ENCODE data around the gene MAEL. TPM values are rescaled to one million over a fixed set of nuclear protein-coding genes. Genes with fewer than 3 reads are reported as not detected.

Gene MAEL
- total RNA-seq, 2 experiments from 2014 or later: 0.40 to 0.45 TPM

GRCh38 chr1:167051907-167052306, 62.8 kb downstream of the MAEL start:
- no peak overlapping the region for H3K27ac Mint-ChIP-seq
- H3K36me3 Mint-ChIP-seq (ENCODE audit: low read depth): no peaks in the 10 kb centered on the region
- H3K27me3 Mint-ChIP-seq: peaks cover 5% of the 10 kb centered on the region
- H3K9me3 Mint-ChIP-seq: no peaks in the 10 kb centered on the region
- POLR2A ChIA-PET: no interaction called here
- peaks cover 2% of the 10 kb centered on the region for H3K4me1 Mint-ChIP-seq
- no peak for DNase-seq
- no peak overlapping the region for H3K4me3 Mint-ChIP-seq
- CTCF ChIA-PET: interaction anchor here (0.7 to 17.9 kb wide), 3 partner anchors 9 to 168 kb away, joined by 3 to 722 read pairs (median 5); no protein-coding TSS in a partner anchor

DNA sequence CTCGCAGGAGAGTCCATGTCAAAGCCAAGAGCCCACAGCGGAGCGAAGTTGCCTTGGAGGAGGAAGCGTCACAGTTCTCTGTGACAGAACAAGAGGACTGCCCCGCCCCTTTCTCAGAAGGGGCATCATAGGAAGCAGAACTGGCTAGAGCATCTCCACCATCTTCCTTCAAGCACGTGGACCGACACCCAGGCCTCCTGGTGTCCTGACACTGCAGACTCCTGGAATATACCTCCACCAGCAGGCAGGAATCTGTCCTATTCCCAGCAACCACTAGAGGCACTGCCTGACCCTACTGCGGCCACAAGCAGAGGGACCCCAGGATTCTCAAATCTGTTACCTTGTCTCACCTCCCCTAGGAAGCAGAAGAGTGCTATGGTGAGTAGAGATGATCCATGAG, 63.3 kb downstream of the MAEL start:
- POLR2A ChIA-PET: no interaction called here
- no peak overlapping the region for H3K4me3 Mint-ChIP-seq
- peaks cover 2% of the 10 kb centered on the region for H3K4me1 Mint-ChIP-seq
- H3K27ac Mint-ChIP-seq: no peak overlapping the region
- peaks cover 4% of the 10 kb centered on the region for H3K27me3 Mint-ChIP-seq
- H3K9me3 Mint-ChIP-seq: no peaks in the 10 kb centered on the region
- CTCF ChIA-PET: interaction anchor here (17.9 kb wide), 1 partner anchor 142 kb away, joined by 722 read pairs; no protein-coding TSS in a partner anchor
- no peak for DNase-seq
- H3K36me3 Mint-ChIP-seq (ENCODE audit: low read depth): no peaks in the 10 kb centered on the region

DNA sequence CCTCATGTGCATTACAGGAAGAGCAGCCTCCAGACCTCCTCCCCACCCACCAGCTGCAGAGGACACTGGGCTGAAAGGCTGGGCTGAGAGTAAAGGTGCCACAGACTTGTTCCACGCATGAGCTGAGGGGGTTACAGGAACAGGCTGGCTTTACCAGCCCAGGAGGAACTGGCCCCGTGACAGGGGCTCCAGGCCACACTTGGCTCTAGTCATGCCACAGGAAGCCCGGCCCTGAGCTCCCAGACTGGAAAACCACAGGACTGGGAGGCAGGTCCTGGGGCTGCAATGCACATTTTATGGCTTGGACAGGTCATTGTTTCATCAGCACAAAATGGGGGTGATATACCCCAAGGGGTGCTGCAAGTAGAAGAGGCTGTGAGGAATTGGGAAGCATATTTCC, 65.5 kb downstream of the MAEL start:
- ChIA-PET POLR2A (interaction anchor here (0.6 to 0.9 kb wide), 2 partner anchors 11 to 165 kb away, joined by 3 to 4 read pairs; no protein-coding TSS in a partner anchor), CTCF (interaction anchor here (17.9 kb wide), 1 partner anchor 145 kb away, joined by 722 read pairs; no protein-coding TSS in a partner anchor)
- no peak for DNase-seq
- Mint-ChIP-seq H3K36me3 (ENCODE audit: low read depth) (no peaks in the 10 kb centered on the region), H3K27ac (no peak overlapping the region), H3K4me3 (no peak overlapping the region), H3K27me3 (no peaks in the 10 kb centered on the region), H3K4me1 (peaks cover 12% of the 10 kb centered on the region), H3K9me3 (no peaks in the 10 kb centered on the region)

GRCh38 chr1:167054946-167055630, 66.0 kb downstream of the MAEL start:
- no peak overlapping the region for H3K4me3 Mint-ChIP-seq
- H3K36me3 Mint-ChIP-seq (ENCODE audit: low read depth): no peaks in the 10 kb centered on the region
- ChIA-PET CTCF (interaction anchor here (0.9 to 17.9 kb wide), 2 partner anchors 145 to 171 kb away, joined by 3 to 722 read pairs; no protein-coding TSS in a partner anchor), POLR2A (interaction anchor here (0.6 kb wide), 1 partner anchor 165 kb away, joined by 3 read pairs; no protein-coding TSS in a partner anchor)
- no peak for DNase-seq
- no peaks in the 10 kb centered on the region for H3K27me3 Mint-ChIP-seq
- H3K9me3 Mint-ChIP-seq: no peaks in the 10 kb centered on the region
- H3K27ac Mint-ChIP-seq: no peak overlapping the region
- H3K4me1 Mint-ChIP-seq: peaks cover 14% of the 10 kb centered on the region

DNA sequence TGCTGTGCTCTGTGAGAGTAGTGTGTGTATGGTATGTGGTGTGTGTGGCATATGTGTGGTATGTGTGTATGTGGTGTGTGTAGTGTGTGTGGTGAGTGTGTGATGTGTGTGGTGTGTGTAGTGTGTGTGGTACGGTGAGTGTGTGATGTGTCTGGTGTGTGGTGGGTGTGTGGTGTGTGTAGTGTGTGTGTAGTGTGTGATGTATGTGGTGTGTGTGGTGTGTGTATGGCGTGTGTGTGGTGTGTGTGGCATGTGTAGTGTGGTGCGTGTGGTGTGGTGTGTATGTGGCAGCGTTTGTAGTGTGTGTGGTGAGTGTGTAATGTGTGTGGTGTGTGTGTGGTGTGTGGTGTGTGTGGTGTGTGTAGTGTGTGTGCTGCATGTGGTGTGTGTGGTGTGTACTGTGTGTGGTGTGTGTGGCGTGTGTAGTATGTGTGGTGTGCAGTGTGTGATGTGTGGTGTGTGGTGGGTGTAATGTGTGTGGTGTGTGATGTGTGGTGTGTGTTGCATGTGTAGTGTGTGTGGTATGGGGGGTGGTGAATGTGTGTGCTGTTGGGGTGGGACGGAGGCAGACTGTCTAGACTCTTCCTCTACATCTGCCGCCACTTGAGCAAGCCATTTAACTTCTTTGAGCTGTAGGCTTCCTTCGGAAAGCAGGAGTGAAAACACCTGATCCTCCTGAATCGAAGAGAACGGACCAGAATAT, 67.6 kb downstream of the MAEL start:
- no peak overlapping the region for H3K27ac Mint-ChIP-seq
- peaks cover 14% of the 10 kb centered on the region for H3K4me1 Mint-ChIP-seq
- no peaks in the 10 kb centered on the region for H3K9me3 Mint-ChIP-seq
- CTCF ChIA-PET: interaction anchor here (0.6 to 17.9 kb wide), 15 partner anchors 9 to 286 kb away, joined by 3 to 722 read pairs (median 5); partner anchors contain the start of genes POGK, POU2F1 and TADA1
- H3K4me3 Mint-ChIP-seq: no peak overlapping the region
- POLR2A ChIA-PET: interaction anchor here (5.1 kb wide), 1 partner anchor 147 kb away, joined by 47 read pairs; no protein-coding TSS in a partner anchor
- DNase-seq: no peak
- H3K36me3 Mint-ChIP-seq (ENCODE audit: low read depth): no peaks in the 10 kb centered on the region
- peaks cover 2% of the 10 kb centered on the region for H3K27me3 Mint-ChIP-seq

DNA sequence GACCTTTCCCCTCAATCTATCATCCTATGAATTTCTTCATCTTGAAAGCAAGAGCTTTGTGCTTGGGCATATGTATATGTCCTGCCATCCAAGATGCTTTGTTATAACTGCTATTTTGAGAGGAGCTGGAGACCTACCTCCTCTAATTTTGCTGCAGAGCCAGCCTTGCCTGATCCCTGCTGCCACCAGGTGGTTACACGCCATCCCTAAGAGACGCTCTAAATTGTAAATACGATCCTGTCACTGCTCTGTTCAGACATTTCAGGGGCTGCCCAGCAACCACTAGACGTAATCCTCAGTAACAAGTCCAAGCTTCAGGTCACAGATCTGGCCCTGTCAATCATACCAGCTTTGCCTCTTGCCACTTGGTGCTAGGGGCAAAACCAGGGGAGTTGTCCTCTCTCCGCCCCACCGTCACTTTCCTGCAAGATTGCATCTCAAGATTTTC, 68.2 kb downstream of the MAEL start:
- DNase-seq: peak; percentile 54
- H3K4me3 Mint-ChIP-seq: no peak overlapping the region
- no peaks in the 10 kb centered on the region for H3K9me3 Mint-ChIP-seq
- POLR2A ChIA-PET: interaction anchor here (5.1 kb wide), 1 partner anchor 148 kb away, joined by 47 read pairs; no protein-coding TSS in a partner anchor
- H3K4me1 Mint-ChIP-seq: peaks cover 14% of the 10 kb centered on the region
- no peaks in the 10 kb centered on the region for H3K36me3 Mint-ChIP-seq (ENCODE audit: low read depth)
- H3K27ac Mint-ChIP-seq: no peak overlapping the region
- CTCF ChIA-PET: interaction anchor here (0.6 to 17.9 kb wide), 17 partner anchors 10 to 286 kb away, joined by 3 to 722 read pairs (median 4); partner anchors contain the start of genes POGK, POU2F1 and TADA1
- H3K27me3 Mint-ChIP-seq: peaks cover 2% of the 10 kb centered on the region

GRCh38 chr1:167059045-167059808, 70.1 kb downstream of the MAEL start:
- DNase-seq: peak; percentile 79
- POLR2A ChIA-PET: interaction anchor here (0.9 to 5.1 kb wide), 6 partner anchors 15 to 183 kb away, joined by 4 to 47 read pairs (median 5); partner anchors contain the start of gene TADA1
- CTCF ChIA-PET: interaction anchor here (0.5 to 17.9 kb wide), 59 partner anchors 8 to 712 kb away, joined by 3 to 722 read pairs (median 4); partner anchors contain the start of genes CREG1, POGK, POU2F1 and TADA1
- peaks cover 14% of the 10 kb centered on the region for H3K4me1 Mint-ChIP-seq
- no peaks in the 10 kb centered on the region for H3K9me3 Mint-ChIP-seq
- H3K27me3 Mint-ChIP-seq: peaks cover 2% of the 10 kb centered on the region
- H3K4me3 Mint-ChIP-seq: no peak overlapping the region
- H3K27ac Mint-ChIP-seq: peak overlapping the region; percentile 22
- H3K36me3 Mint-ChIP-seq (ENCODE audit: low read depth): no peaks in the 10 kb centered on the region

GRCh38 chr1:167059809-167060107, 70.7 kb downstream of the MAEL start:
- Mint-ChIP-seq H3K27me3 (peaks cover 4% of the 10 kb centered on the region), H3K27ac (no peak overlapping the region), H3K9me3 (no peaks in the 10 kb centered on the region), H3K36me3 (ENCODE audit: low read depth) (no peaks in the 10 kb centered on the region), H3K4me1 (peaks cover 14% of the 10 kb centered on the region), H3K4me3 (no peak overlapping the region)
- ChIA-PET CTCF (interaction anchor here (0.6 to 17.9 kb wide), 36 partner anchors 9 to 574 kb away, joined by 3 to 722 read pairs (median 5); partner anchors contain the start of genes POGK, POU2F1 and TADA1), POLR2A (interaction anchor here (1.3 to 5.1 kb wide), 4 partner anchors 15 to 183 kb away, joined by 3 to 47 read pairs (median 6); partner anchors contain the start of gene TADA1)
- DNase-seq: no peak

DNA sequence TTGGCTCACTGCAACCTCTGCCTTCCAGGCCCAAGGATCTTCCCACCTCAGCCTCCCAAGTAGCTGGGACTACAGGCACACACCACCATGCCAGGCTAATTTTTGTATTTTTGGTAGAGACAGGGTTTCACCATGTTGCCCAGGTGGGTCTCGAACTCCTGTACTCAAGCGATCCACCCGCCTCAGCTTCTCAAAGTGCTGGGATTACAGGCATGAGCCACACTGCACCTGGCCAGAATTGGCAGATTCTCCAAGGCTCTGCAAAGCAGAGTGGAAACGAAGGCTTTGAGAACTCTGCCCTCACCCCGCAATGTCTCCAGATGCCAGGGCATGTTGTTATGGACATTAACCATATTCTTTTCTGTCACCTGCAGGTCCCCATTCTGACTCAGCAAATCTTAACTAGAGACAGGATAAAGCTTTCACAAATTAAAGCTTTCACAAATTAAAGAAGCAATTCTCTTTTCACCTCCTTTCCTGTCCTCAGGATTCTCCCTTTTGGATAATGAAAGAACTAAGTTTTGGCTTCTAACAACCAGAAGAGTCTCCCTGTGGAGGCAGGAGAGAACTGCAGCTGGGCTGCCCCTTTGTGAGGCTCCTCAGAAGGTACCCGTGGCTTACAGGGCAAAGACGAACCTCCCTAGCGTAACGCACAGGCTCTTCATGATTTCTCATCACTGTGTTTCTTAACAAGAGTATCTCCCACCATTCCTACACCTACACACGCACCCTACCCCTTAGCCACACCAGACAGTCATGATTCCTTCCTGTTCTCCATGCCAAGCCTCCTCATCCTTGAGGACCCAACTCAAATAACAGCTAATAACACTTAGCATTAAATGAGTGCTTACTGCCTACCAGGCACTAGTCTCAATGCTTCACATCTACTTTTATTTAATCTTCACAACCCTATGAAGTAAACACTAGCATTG, 71.3 kb downstream of the MAEL start:
- POLR2A ChIA-PET: interaction anchor here (1.3 to 5.1 kb wide), 5 partner anchors 16 to 184 kb away, joined by 3 to 47 read pairs (median 6); partner anchors contain the start of gene TADA1
- no peak overlapping the region for H3K27ac Mint-ChIP-seq
- H3K9me3 Mint-ChIP-seq: no peaks in the 10 kb centered on the region
- CTCF ChIA-PET: interaction anchor here (0.6 to 17.9 kb wide), 33 partner anchors 9 to 573 kb away, joined by 3 to 722 read pairs (median 4); partner anchors contain the start of genes POGK, POU2F1 and TADA1
- H3K27me3 Mint-ChIP-seq: peaks cover 4% of the 10 kb centered on the region
- H3K4me3 Mint-ChIP-seq: no peak overlapping the region
- no peaks in the 10 kb centered on the region for H3K36me3 Mint-ChIP-seq (ENCODE audit: low read depth)
- no peak for DNase-seq
- H3K4me1 Mint-ChIP-seq: peaks cover 14% of the 10 kb centered on the region

DNA sequence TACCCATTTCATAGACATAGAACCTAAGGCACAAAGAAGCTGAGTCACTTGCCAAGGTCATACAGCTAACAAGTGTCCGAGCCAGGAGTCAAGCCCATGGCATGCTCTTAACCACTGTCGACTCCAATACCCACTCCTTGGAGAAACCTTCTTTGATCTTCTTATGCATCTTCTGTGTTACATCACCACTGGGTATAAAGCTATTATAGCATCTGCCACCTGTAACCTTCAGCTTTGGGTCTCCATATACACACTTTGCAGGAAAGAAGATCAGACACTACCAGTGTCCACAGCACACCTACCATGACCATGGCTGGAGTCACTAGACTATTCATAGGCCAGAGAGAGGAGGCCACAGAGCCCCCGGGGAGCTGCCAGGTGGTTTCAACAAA, 72.0 kb downstream of the MAEL start:
- CTCF ChIA-PET: interaction anchor here (0.6 to 17.9 kb wide), 8 partner anchors 9 to 495 kb away, joined by 3 to 722 read pairs (median 4); partner anchors contain the start of genes POU2F1 and TADA1
- POLR2A ChIA-PET: interaction anchor here (1.3 to 5.1 kb wide), 4 partner anchors 152 to 185 kb away, joined by 3 to 47 read pairs (median 7); partner anchors contain the start of gene TADA1
- Mint-ChIP-seq H3K4me1 (peaks cover 12% of the 10 kb centered on the region), H3K9me3 (no peaks in the 10 kb centered on the region), H3K36me3 (ENCODE audit: low read depth) (no peaks in the 10 kb centered on the region), H3K27me3 (peaks cover 4% of the 10 kb centered on the region), H3K4me3 (no peak overlapping the region), H3K27ac (no peak overlapping the region)
- DNase-seq: no peak

DNA sequence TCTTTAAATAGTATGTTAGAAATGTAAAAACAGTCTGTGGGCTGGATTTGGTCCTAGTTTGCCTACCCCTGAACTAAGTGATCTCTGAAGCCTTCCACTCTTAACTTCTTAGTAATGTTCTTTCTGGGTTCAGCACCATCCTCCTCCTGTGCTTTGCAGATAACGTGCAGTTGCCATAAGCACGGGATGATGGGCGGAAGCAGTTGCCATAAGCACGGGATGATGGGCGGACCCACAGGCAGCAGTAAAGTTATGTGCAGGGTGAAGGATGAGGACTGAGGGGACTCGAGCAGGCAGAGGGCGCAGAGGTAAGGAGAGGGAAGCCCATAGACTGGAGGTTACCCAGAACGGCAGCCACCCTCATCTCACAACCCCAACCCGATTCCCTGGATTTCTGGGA, 75.5 kb downstream of the MAEL start:
- H3K4me1 Mint-ChIP-seq: peaks cover 2% of the 10 kb centered on the region
- ChIA-PET CTCF (interaction anchor here (1.2 to 17.9 kb wide), 2 partner anchors 57 to 155 kb away, joined by 3 to 722 read pairs; no protein-coding TSS in a partner anchor), POLR2A (interaction anchor here (1.4 kb wide), 1 partner anchor 156 kb away, joined by 3 read pairs; the partner anchor contains the start of gene POU2F1)
- H3K27me3 Mint-ChIP-seq: peaks cover 4% of the 10 kb centered on the region
- no peak overlapping the region for H3K4me3 Mint-ChIP-seq
- no peak overlapping the region for H3K27ac Mint-ChIP-seq
- H3K9me3 Mint-ChIP-seq: no peaks in the 10 kb centered on the region
- no peaks in the 10 kb centered on the region for H3K36me3 Mint-ChIP-seq (ENCODE audit: low read depth)
- DNase-seq: no peak

All from activated CD4-positive, alpha-beta memory T cell treated with anti-CD3 and anti-CD28 coated beads, Interleukin-2, amount 10 ng/mL, durations not matched to agents 7 days and 5 days (primary cell).